SK-N-SH (cell line): ENCODE measurements around the gene HPCAL1. TPM values are rescaled to one million over a fixed set of nuclear protein-coding genes. Genes with fewer than 3 reads are reported as not detected.

Source experiments
- CTCF ChIA-PET: fragments of 300-600, 350-600 bp; formaldehyde crosslinking; extraction: SDS; loops from one replicate; lab custom pipeline; 2021; lab: Yijun Ruan, JAX
- POLR2A ChIA-PET: fragments of 350-600 bp; sonication (Branson Sonifier 250); formaldehyde crosslinking; extraction: SDS; loops from one replicate; lab custom pipeline; 2020; ENCODE audit warnings: antibody characterized with exemption, inconsistent platforms; lab: Yijun Ruan, JAX
- DNase-seq: peaks from one replicate; pipeline ENCODE4 v3.0.0; 2012
- H2AFZ ChIP-seq: fragments of 200-600 bp; sonication (generic); 2 replicates; pipeline ENCODE4 v1.8.1; 2016; ENCODE audit warnings: antibody characterized with exemption, mild to moderate bottlenecking, low read depth
- H3F3A ChIP-seq: fragments of 200-600 bp; sonication (generic); replicated peaks from 2 replicates; pipeline ENCODE3; 2016; ENCODE audit warnings: antibody characterized with exemption, mild to moderate bottlenecking; ENCODE audit not compliant: insufficient read depth
- H3K27ac ChIP-seq, 2 experiments: fragments of 200-500 bp in 1 of 2; fragments of 200-600 bp in 1 of 2; sonication (Bioruptor generic) in 1 of 2; sonication (generic), shearing (Covaris generic) in 1 of 2; 2 replicates each; pipeline versions ENCODE4 v1.5.1 to v1.6.1; 2014 to 2016; ENCODE audit warnings: low read depth in 2 of 2, inconsistent platforms in 1 of 2, low read length in 1 of 2, mild to moderate bottlenecking in 1 of 2, mixed read lengths in 1 of 2
- H3K27me3 ChIP-seq: fragments of 200-600 bp; sonication (generic), shearing (Covaris generic); 2 replicates; pipeline ENCODE4 v1.6.1; 2016; ENCODE audit warnings: mixed run types; ENCODE audit not compliant: insufficient read depth
- H3K36me3 ChIP-seq, 2 experiments: fragments of 200-500 bp in 1 of 2; fragments of 200-600 bp in 1 of 2; sonication (Bioruptor generic) in 1 of 2; sonication (generic) in 1 of 2; replicated peaks in 1 of 2; 2 replicates each; pipeline versions ENCODE3 to v1.5.1; 2014 to 2016; ENCODE audit warnings: low read length in 1 of 2, mild to moderate bottlenecking in 1 of 2; ENCODE audit not compliant: insufficient read depth in 2 of 2, control insufficient read depth in 1 of 2
- H3K4me1 ChIP-seq, 2 experiments: fragments of 200-500 bp in 1 of 2; fragments of 200-600 bp in 1 of 2; sonication (Bioruptor generic) in 1 of 2; sonication (generic), shearing (Covaris generic) in 1 of 2; 2 replicates each; pipeline versions ENCODE4 v1.5.1 to v1.6.1; 2014 to 2016; ENCODE audit warnings: low read depth in 1 of 2, low read length in 1 of 2, mixed run types in 1 of 2; ENCODE audit not compliant: insufficient read depth in 2 of 2, control insufficient read depth in 1 of 2
- H3K4me2 ChIP-seq: fragments of 200-600 bp; sonication (generic), shearing (Covaris generic); 2 replicates; pipeline ENCODE4 v1.6.1; 2017; ENCODE audit warnings: mixed run types
- H3K4me3 ChIP-seq, 2 experiments: fragments of 200-500 bp in 1 of 2; fragments of 200-600 bp in 1 of 2; sonication (Bioruptor generic) in 1 of 2; sonication (generic), shearing (Covaris generic) in 1 of 2; 2 replicates each; pipeline versions ENCODE4 v1.5.1 to v1.8.1; 2014 to 2016; ENCODE audit warnings: low read depth in 2 of 2, inconsistent platforms in 1 of 2, low read length in 1 of 2, mild to moderate bottlenecking in 1 of 2, mixed read lengths in 1 of 2, moderate library complexity in 1 of 2
- H3K79me2 ChIP-seq: fragments of 200-600 bp; sonication (generic); 2 replicates; pipeline ENCODE4 v1.8.1; 2017; ENCODE audit warnings: mild to moderate bottlenecking; ENCODE audit not compliant: insufficient read depth
- H3K9ac ChIP-seq: fragments of 200-600 bp; sonication (generic); 2 replicates; pipeline ENCODE4 v1.6.1; 2017; ENCODE audit warnings: mixed run types
- H3K9me2 ChIP-seq: fragments of 200-600 bp; sonication (generic); 2 replicates; pipeline ENCODE4 v1.6.1; 2017; ENCODE audit warnings: mixed run types
- H3K9me3 ChIP-seq: fragments of 200-600 bp; sonication (generic); 2 replicates; pipeline ENCODE4 v1.6.1; 2017; ENCODE audit warnings: mixed run types, mild to moderate bottlenecking, moderate library complexity
- H4K20me1 ChIP-seq: fragments of 200-600 bp; sonication (generic); 2 replicates; pipeline ENCODE4 v1.6.1; 2017; ENCODE audit warnings: mild to moderate bottlenecking, mixed run types; ENCODE audit not compliant: insufficient read depth
- CHD2 ChIP-seq: fragments of 150-350 bp; IDR thresholded peaks from 2 replicates; pipeline ENCODE4 v1.6.1; 2018; ENCODE audit warnings: low read length; ENCODE audit not compliant: partially characterized antibody
- ELF1 ChIP-seq: IDR thresholded peaks from 2 replicates; pipeline ENCODE4 v1.4.0; 2012
- EP300 ChIP-seq, 2 experiments: IDR thresholded peaks; 2 replicates each; pipeline versions ENCODE4 v1.4.0 to v1.6.1; 2012; ENCODE audit warnings: borderline replicate concordance in 1 of 2, low read depth in 1 of 2, low read length in 1 of 2
- FOSL2 ChIP-seq: IDR thresholded peaks from 2 replicates; pipeline ENCODE4 v1.4.0; 2012; ENCODE audit warnings: low read depth, mild to moderate bottlenecking, moderate library complexity, borderline replicate concordance
- FOXJ3 ChIP-seq: sonication (generic); formaldehyde crosslinking; IDR thresholded peaks from 2 replicates; pipeline ENCODE4 v1.5.1; 2020; ENCODE audit warnings: mild to moderate bottlenecking, missing genetic modification reagents
- FOXM1 ChIP-seq: IDR thresholded peaks from 2 replicates; pipeline ENCODE4 v1.4.0; 2012; ENCODE audit warnings: low read depth, mild to moderate bottlenecking
- GABPA ChIP-seq: IDR thresholded peaks from 2 replicates; pipeline ENCODE4 v1.4.0; 2012; ENCODE audit warnings: low read depth, mild to moderate bottlenecking
- GATA2 ChIP-seq: sonication (generic); formaldehyde crosslinking; IDR thresholded peaks from 2 replicates; pipeline ENCODE4 v1.5.0; 2020; ENCODE audit warnings: mild to moderate bottlenecking, missing genetic modification reagents
- JUND ChIP-seq: IDR thresholded peaks from 2 replicates; pipeline ENCODE4 v1.4.0; 2012
- MEF2A ChIP-seq: IDR thresholded peaks from 2 replicates; pipeline ENCODE4 v1.4.0; 2012; ENCODE audit warnings: low read depth, borderline replicate concordance
- NFIC ChIP-seq: IDR thresholded peaks from 2 replicates; pipeline ENCODE4 v1.4.0; 2012; ENCODE audit warnings: borderline replicate concordance
- POLR2AphosphoS5 ChIP-seq: IDR thresholded peaks from 2 replicates; pipeline ENCODE4 v1.6.1; 2012; ENCODE audit warnings: low read depth, low read length
- RFX5 ChIP-seq: IDR thresholded peaks from 2 replicates; pipeline ENCODE4 v1.6.1; 2012; ENCODE audit warnings: mild to moderate bottlenecking, improper control_type of control experiment, low read length
- SMC3 ChIP-seq: IDR thresholded peaks from 2 replicates; pipeline ENCODE4 v1.6.1; 2012; ENCODE audit warnings: low read depth, low read length, improper control_type of control experiment
- TAF1 ChIP-seq: IDR thresholded peaks from 2 replicates; pipeline ENCODE4 v1.6.1; 2012; ENCODE audit warnings: low read depth, mild to moderate bottlenecking, low read length, moderate library complexity, borderline replicate concordance
- TCF12 ChIP-seq: IDR thresholded peaks from 2 replicates; pipeline ENCODE4 v1.4.0; 2012
- TEAD4 ChIP-seq: IDR thresholded peaks from 2 replicates; pipeline ENCODE4 v1.4.0; 2012; ENCODE audit warnings: mild to moderate bottlenecking, borderline replicate concordance; ENCODE audit not compliant: insufficient read depth
- YY1 ChIP-seq: IDR thresholded peaks from 2 replicates; pipeline ENCODE4 v1.4.0; 2012; ENCODE audit warnings: low read depth, mild to moderate bottlenecking
- whole genome bisulfite sequencing: methylation state at CpG from one replicate; pipeline ENCODE4 v1.1.6; 2017; ENCODE audit warnings: low lambda C conversion rate; 5-methylcytosine and 5-hydroxymethylcytosine counted together
- polyA plus RNA-seq, 3 experiments: library from polyadenylated mRNA; depleted of rRNA; stranded (reverse); fragments of >200 nt; gene quantifications; 2 replicates each; pipeline ENCODE4 v1.2.3, GENCODE V29; 2012
- TF ChIP-seq, protein P1 (sequence below): fragments of 150-350 bp; IDR thresholded peaks from 2 replicates; pipeline ENCODE4 v1.6.1; 2017; ENCODE audit warnings: antibody characterized with exemption, low read length, low read depth, borderline replicate concordance
- TF ChIP-seq, protein P2 (sequence below): IDR thresholded peaks from 2 replicates; pipeline ENCODE4 v1.4.0; 2012; ENCODE audit warnings: low read depth, borderline replicate concordance
- TF ChIP-seq, protein P3 (sequence below): IDR thresholded peaks from 2 replicates; pipeline ENCODE4; 2012
- TF ChIP-seq, protein P4 (sequence below): fragments of 200-600 bp; sonication (generic); IDR thresholded peaks from 2 replicates; pipeline ENCODE4 v1.6.1; 2017; ENCODE audit warnings: antibody characterized with exemption, mild to moderate bottlenecking, moderate library complexity
- TF ChIP-seq, protein P5 (sequence below): fragments of 150-350 bp; IDR thresholded peaks from 2 replicates; pipeline ENCODE4 v1.6.1; 2016; ENCODE audit warnings: mild to moderate bottlenecking, low read depth, low read length
- TF ChIP-seq, protein P6 (sequence below): IDR thresholded peaks from 2 replicates; pipeline ENCODE4 v1.4.0; 2012; ENCODE audit warnings: low read depth

Gene HPCAL1
- polyA plus RNA-seq, 1 of the 3 experiments (the other 2 are of a cell fraction) = 77.0 TPM

DNA sequence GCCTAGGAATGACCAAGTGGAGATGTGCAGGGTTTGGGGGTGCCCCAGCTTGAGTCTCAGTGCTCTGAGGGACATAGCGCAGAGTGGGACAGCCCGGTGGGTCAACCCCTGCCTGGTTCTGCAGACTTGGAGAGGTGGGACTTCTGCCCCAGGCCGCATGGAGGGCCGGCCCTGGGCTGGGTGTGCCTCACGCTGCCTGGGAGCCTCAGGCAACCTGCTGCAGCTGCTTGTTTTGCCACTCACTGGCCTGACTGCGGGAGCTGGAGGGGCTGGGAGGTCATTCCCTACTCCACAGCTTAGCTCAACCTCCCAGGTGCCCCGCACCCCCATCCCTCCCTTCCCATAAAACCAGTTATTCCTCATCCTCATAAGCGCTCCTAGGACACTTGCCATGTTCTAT is 112.3 kb downstream of the HPCAL1 start:
- TF ChIP-seq YY1 (no peak), TCF12 (no peak), ELF1 (no peak), POLR2AphosphoS5 (no peak), TEAD4 (no peak), FOSL2 (no peak), JUND (no peak), FOXM1 (no peak), TAF1 (no peak), CHD2 (no peak), EP300 (IDR thresholded peaks at IDR 0.05; ENCODE audit: borderline replicate concordance in 1 of 2, low read depth in 1 of 2, low read length in 1 of 2) (no peak), FOXJ3 (CRISPR knock-in tag) (no peak)
- no peaks in the 10 kb centered on the region for H3K9me2 ChIP-seq
- no peak for DNase-seq
- no peaks in the 10 kb centered on the region for H4K20me1 ChIP-seq
- no peak overlapping the region; a peak in 1 of 4 replicates for H3K27ac ChIP-seq
- no peaks in the 10 kb centered on the region for H3K79me2 ChIP-seq
- ChIA-PET CTCF (interaction anchor here (0.7 to 6.4 kb wide), 8 partner anchors 17 to 342 kb away, joined by 3 to 44 read pairs (median 4); partner anchors contain the start of gene HPCAL1), POLR2A (interaction anchor here (1.4 kb wide), 1 partner anchor 10 kb away, joined by 4 read pairs; no protein-coding TSS in a partner anchor)
- H3K4me1 ChIP-seq = peaks cover 5 to 30% of the 10 kb centered on the region in 2 experiments; a peak in 2 of 4 replicates
- H3K27me3 ChIP-seq = no peaks in the 10 kb centered on the region
- H3K36me3 ChIP-seq = peaks cover 0 to 5% of the 10 kb centered on the region in 2 experiments
- H2AFZ ChIP-seq = no peak overlapping the region
- WGBS = 97% methylated on average over 6 of the region's 8 CpGs
- no peaks in the 10 kb centered on the region for H3F3A ChIP-seq
- H3K9me3 ChIP-seq = no peaks in the 10 kb centered on the region
- no peak overlapping the region for H3K4me2 ChIP-seq
- no peak overlapping the region for H3K4me3 ChIP-seq
- H3K9ac ChIP-seq = no peak overlapping the region

DNA sequence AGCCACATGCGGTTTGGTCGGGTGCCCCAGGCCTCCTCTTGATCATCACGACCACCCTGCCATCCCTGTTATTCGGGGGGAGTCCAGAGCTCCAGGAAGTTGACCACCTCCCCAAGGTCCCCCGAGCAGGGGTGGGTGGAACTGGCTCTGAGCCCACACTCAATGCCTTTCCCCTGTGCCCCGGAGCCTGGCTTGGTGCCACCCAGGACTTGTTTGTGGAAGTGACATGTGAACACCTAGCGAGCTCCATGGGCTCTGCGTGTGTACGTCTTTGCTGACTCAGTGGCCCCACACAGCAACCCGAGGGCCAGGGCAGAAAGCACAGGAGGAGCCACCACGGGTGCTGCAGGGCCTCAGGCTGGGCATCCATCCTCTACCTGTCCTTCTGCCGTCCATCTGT is 112.9 kb downstream of the HPCAL1 start:
- Histone ChIP-seq H3K4me1 (peaks cover 5 to 30% of the 10 kb centered on the region in 2 experiments; a peak in 2 of 4 replicates), H3K36me3 (peaks cover 4 to 5% of the 10 kb centered on the region in 2 experiments), H3K79me2 (no peaks in the 10 kb centered on the region), H3K4me2 (no peak overlapping the region), H2AFZ (no peak overlapping the region), H3K27ac (no peak overlapping the region; a peak in 1 of 4 replicates), H3K4me3 (no peak overlapping the region), H3K9me2 (no peaks in the 10 kb centered on the region), H3K9me3 (no peaks in the 10 kb centered on the region), H4K20me1 (no peaks in the 10 kb centered on the region), H3K9ac (no peak overlapping the region), H3F3A (no peaks in the 10 kb centered on the region), H3K27me3 (no peaks in the 10 kb centered on the region)
- ChIA-PET CTCF (interaction anchor here (0.7 to 6.4 kb wide), 9 partner anchors 11 to 343 kb away, joined by 3 to 44 read pairs (median 5); partner anchors contain the start of gene HPCAL1), POLR2A (interaction anchor here (1.4 kb wide), 1 partner anchor 10 kb away, joined by 4 read pairs; no protein-coding TSS in a partner anchor)
- 93% methylated on average over 12 of the region's 12 CpGs for WGBS
- no peak for DNase-seq
- TF ChIP-seq TAF1 = no peak
- TF ChIP-seq, protein P1, sequence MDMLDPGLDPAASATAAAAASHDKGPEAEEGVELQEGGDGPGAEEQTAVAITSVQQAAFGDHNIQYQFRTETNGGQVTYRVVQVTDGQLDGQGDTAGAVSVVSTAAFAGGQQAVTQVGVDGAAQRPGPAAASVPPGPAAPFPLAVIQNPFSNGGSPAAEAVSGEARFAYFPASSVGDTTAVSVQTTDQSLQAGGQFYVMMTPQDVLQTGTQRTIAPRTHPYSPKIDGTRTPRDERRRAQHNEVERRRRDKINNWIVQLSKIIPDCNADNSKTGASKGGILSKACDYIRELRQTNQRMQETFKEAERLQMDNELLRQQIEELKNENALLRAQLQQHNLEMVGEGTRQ = no peak
- TF ChIP-seq, protein P2, sequence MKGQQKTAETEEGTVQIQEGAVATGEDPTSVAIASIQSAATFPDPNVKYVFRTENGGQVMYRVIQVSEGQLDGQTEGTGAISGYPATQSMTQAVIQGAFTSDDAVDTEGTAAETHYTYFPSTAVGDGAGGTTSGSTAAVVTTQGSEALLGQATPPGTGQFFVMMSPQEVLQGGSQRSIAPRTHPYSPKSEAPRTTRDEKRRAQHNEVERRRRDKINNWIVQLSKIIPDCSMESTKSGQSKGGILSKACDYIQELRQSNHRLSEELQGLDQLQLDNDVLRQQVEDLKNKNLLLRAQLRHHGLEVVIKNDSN = no peak
- no peak for TF ChIP-seq TCF12
- TF ChIP-seq GABPA = no peak
- no peak for TF ChIP-seq MEF2A
- TF ChIP-seq, protein P3, sequence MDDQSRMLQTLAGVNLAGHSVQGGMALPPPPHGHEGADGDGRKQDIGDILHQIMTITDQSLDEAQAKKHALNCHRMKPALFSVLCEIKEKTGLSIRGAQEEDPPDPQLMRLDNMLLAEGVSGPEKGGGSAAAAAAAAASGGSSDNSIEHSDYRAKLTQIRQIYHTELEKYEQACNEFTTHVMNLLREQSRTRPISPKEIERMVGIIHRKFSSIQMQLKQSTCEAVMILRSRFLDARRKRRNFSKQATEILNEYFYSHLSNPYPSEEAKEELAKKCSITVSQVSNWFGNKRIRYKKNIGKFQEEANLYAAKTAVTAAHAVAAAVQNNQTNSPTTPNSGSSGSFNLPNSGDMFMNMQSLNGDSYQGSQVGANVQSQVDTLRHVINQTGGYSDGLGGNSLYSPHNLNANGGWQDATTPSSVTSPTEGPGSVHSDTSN = no peak
- no peak for TF ChIP-seq RFX5
- TF ChIP-seq, protein P4, sequence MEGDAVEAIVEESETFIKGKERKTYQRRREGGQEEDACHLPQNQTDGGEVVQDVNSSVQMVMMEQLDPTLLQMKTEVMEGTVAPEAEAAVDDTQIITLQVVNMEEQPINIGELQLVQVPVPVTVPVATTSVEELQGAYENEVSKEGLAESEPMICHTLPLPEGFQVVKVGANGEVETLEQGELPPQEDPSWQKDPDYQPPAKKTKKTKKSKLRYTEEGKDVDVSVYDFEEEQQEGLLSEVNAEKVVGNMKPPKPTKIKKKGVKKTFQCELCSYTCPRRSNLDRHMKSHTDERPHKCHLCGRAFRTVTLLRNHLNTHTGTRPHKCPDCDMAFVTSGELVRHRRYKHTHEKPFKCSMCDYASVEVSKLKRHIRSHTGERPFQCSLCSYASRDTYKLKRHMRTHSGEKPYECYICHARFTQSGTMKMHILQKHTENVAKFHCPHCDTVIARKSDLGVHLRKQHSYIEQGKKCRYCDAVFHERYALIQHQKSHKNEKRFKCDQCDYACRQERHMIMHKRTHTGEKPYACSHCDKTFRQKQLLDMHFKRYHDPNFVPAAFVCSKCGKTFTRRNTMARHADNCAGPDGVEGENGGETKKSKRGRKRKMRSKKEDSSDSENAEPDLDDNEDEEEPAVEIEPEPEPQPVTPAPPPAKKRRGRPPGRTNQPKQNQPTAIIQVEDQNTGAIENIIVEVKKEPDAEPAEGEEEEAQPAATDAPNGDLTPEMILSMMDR = no peak
- TF ChIP-seq, protein P5, sequence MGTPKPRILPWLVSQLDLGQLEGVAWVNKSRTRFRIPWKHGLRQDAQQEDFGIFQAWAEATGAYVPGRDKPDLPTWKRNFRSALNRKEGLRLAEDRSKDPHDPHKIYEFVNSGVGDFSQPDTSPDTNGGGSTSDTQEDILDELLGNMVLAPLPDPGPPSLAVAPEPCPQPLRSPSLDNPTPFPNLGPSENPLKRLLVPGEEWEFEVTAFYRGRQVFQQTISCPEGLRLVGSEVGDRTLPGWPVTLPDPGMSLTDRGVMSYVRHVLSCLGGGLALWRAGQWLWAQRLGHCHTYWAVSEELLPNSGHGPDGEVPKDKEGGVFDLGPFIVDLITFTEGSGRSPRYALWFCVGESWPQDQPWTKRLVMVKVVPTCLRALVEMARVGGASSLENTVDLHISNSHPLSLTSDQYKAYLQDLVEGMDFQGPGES = no peak
- TF ChIP-seq CHD2 = no peak
- no peak for TF ChIP-seq NFIC
- TF ChIP-seq GATA2 (CRISPR knock-in tag) = no peak
- TF ChIP-seq SMC3 = no peak
- TF ChIP-seq, protein P6, sequence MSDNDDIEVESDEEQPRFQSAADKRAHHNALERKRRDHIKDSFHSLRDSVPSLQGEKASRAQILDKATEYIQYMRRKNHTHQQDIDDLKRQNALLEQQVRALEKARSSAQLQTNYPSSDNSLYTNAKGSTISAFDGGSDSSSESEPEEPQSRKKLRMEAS = no peak
- no peak for TF ChIP-seq FOXJ3 (CRISPR knock-in tag)
